ENCODE results near the gene ZNF789.
"Not testable (repeated sequence)": the region's sequence is repeated elsewhere in the genome, so short reads cannot be mapped to it uniquely, and the experiment has no call there.

Gene ZNF789

GRCh38 chr7:99472561-99473314 lies at the start of gene ZNF789:
TSS of gene ZNF789 (plus strand) at chr7:99472890. CDS start at chr7:99476457, 3,567 bp downstream.
- DNase-seq: peak; percentile 97

GRCh38 chr7:99424932-99425730 lies 47.6 kb upstream of the ZNF789 start:
- no peak for DNase-seq

DNA sequence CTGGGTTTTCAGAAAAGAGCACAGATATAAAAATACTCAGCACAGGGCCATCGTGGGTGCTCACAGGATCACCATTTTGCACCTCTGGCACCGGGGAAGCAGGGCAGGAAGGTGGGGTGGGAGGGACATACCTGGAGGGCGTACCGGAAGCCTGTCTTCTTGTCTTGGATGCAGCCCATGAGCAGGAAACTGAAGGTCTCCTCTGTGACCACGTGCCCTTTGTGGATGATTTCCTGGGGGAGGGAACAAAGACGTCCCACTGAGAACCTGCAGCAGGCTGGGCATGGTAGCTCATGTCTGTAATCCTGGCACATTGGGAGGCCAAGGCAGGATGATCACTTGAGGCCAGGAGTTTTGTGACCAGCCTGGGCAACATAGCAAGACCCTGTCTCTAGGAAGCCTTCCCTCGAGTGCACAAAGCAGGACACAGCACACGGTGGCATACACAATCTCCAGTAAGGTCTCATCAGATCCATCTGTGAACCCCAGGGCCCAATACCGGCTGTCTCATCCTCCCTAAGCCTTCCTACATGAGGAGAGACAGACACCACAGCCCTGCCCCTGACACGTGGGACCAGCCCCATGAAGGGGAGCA lies 43.6 kb upstream of the ZNF789 start:
- no peak for DNase-seq

GRCh38 chr7:99429756-99430155 lies 42.9 kb upstream of the ZNF789 start:
- no peak for DNase-seq

- not testable (repeated sequence) for DNase-seq
Observed at GRCh38 chr7:99431756-99432540, 40.7 kb upstream of the ZNF789 start.

DNA sequence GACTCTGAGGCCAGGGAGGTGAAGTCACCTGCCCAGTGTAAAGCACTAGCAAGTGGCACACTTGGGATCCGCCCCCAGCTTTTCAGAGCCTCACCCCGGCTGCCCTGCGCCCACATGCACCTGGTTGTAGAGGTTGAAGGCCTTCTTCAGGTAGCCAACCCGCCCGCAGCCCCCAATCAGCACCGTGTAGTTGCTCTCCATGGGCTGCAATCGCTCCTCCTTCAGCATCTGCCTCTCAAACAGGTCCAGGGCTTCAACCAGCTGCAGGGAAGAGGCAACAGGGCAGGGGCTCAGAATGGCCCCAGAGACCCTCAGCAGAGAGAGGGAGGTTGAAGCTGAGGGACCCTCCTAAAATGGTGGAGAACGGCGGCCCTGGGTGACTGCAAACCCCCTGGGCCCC lies 39.5 kb upstream of the ZNF789 start:
- DNase-seq: no peak

GRCh38 chr7:99437946-99438572 lies 34.6 kb upstream of the ZNF789 start:
- no peak for DNase-seq

- peak; percentile 86 for DNase-seq
Observed at GRCh38 chr7:99438573-99439480, 33.9 kb upstream of the ZNF789 start, which contains the start of the genes CPSF4 and PTCD1. TSS of gene CPSF4 (plus strand) at chr7:99438943. CDS start at chr7:99439083, 140 bp downstream. TSS of gene PTCD1 (minus strand) at chr7:99438798. CDS start at chr7:99435242, 3,556 bp downstream.

GRCh38 chr7:99440195-99440594 lies 32.5 kb upstream of the ZNF789 start:
- DNase-seq: no peak

- no peak for DNase-seq
Observed at GRCh38 chr7:99446096-99446495, 26.6 kb upstream of the ZNF789 start.

GRCh38 chr7:99447943-99448342 lies 24.7 kb upstream of the ZNF789 start:
- no peak for DNase-seq

DNA sequence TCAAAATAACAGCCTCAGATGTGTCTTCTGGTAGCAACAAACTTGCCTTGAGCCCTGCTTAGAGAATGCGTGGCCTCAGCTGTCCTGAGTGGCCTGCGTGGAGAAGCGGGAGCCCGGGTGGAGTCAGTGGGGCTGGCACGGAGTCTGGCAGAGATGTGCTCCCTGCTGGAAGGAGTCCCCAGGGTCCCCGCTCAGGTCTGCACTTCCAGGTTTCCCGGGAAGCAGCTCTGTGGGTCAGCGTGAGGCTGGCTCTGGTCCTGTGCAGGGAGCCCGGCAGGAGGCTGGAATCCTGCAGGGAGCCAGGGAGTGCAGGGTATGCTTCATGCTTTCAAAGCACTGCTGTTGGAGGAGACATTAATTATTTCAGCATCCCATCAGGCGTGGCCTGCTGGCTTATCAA lies 23.8 kb upstream of the ZNF789 start:
- DNase-seq: no peak

GRCh38 chr7:99449326-99449725 lies 23.4 kb upstream of the ZNF789 start:
- DNase-seq: no peak

GRCh38 chr7:99451936-99452335 lies 20.8 kb upstream of the ZNF789 start:
- no peak for DNase-seq

DNA sequence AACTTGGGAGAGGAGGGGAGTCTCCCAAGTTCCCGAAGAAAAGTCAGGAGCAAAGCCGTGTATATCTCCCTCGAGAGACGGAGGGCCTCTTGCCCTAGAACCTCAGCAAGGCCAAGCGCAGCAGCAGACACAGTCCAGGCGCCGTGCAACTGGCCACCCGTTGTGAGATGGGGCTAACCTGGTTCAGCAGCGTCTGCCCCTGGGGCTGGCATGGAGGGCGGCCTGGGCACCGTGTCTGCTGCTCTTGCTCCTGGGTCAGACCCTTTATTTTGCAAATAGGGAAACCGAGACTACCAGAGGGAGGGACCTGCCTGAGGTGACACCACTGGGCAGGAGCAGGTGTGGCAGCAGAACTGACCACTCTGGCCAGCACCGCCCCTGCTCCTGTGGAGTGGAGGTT lies 20.1 kb upstream of the ZNF789 start:
- no peak for DNase-seq

GRCh38 chr7:99453105-99453504 lies 19.6 kb upstream of the ZNF789 start:
- no peak for DNase-seq

- DNase-seq: no peak
Observed at GRCh38 chr7:99455874-99456273, 16.8 kb upstream of the ZNF789 start.

GRCh38 chr7:99456288-99456687 lies 16.4 kb upstream of the ZNF789 start:
- DNase-seq: no peak

GRCh38 chr7:99457050-99457649 lies 15.5 kb upstream of the ZNF789 start:
- no peak for DNase-seq

DNA sequence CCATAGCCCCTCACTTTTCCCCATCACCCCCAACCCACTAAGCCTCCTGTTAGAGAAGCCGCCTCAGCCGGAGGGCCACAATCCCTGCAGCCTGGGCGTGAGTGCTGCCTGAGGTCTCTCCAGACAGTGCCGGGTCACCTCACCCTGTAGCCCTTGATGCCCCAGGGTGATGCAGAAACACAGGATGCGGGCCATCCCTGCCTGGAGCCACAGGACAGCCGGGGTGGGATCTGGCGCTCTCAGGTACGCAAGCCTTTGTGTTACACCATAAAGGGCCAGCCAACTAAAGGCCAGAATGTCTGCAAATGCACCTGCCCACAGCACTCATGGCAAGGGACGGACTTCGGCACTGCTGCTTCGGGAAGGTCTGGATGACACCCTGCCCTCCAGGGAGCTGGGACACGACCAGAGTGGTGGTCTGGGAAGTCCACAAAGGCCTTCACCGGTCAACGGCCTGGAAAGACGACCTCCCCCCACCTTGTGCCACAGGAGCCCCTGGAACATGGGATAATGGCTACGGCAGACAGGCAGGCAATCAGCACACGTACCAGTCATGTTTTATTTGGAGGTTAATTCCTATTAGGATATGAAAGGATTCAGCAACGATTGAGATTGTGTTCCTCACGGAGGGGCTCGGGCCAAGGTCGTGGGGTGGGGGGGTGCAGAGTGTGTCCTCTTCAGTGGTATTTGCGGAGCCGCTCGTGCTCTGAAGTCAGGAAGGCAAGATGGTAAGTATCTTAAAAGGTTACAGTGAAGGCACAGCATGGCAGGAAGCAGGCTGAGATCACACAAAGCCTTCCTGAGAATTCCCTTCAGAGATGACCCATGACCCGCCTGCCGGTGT lies 14.8 kb upstream of the ZNF789 start:
- no peak for DNase-seq

Measured in NCI-H1436 (cell line).